PC-9 (cell line): ENCODE measurements around the gene RPP25L.

Experiments
- CTCF ChIP-seq: fragments of 200-600 bp; sonication (generic); conservative IDR thresholded peaks from 2 replicates; pipeline ENCODE4 v1.6.1; 2017; ENCODE audit warnings: mixed run types, antibody characterized with exemption, mild to moderate bottlenecking, moderate library complexity
- EZH2 ChIP-seq: fragments of 200-600 bp; sonication (generic); IDR thresholded peaks from 2 replicates; pipeline ENCODE4 v1.8.0; 2017; ENCODE audit warnings: antibody characterized with exemption, low read depth

- no peak for TF ChIP-seq CTCF
- no peak for TF ChIP-seq EZH2
Observed at GRCh38 chr9:34615132-34615531, 3.2 kb upstream of the RPP25L start.
